ENCODE data around the gene CLIP4.
A peak's percentile ranks its signal among the peaks of the same experiment; 100 is the strongest.

CLIP4 gene

GRCh38 chr2:29222381-29223179, 107.4 kb downstream of the CLIP4 start:
- DNase-seq, result no peak

DNA sequence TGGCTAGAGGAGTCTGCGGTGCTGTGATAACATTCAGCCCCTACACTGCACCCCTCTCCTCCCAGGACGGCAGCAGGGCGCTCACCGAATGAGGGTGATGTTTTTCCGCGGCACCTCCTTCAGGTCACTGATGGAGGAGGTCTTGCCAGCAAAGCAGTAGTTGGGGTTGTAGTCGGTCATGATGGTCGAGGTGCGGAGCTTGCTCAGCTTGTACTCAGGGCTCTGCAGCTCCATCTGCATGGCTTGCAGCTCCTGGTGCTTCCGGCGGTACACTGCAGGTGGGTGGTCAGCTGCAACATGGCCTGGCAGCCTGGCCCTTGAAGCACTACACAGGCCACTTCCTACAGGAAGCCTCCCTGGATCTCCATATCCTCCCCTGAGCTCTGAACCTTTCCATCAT, 108.0 kb downstream of the CLIP4 start:
- no peak for DNase-seq

- DNase-seq, result peak in 2 of 3 experiments; percentile 15 to 73
Measured at GRCh38 chr2:29223851-29224692, 108.9 kb downstream of the CLIP4 start.

DNA sequence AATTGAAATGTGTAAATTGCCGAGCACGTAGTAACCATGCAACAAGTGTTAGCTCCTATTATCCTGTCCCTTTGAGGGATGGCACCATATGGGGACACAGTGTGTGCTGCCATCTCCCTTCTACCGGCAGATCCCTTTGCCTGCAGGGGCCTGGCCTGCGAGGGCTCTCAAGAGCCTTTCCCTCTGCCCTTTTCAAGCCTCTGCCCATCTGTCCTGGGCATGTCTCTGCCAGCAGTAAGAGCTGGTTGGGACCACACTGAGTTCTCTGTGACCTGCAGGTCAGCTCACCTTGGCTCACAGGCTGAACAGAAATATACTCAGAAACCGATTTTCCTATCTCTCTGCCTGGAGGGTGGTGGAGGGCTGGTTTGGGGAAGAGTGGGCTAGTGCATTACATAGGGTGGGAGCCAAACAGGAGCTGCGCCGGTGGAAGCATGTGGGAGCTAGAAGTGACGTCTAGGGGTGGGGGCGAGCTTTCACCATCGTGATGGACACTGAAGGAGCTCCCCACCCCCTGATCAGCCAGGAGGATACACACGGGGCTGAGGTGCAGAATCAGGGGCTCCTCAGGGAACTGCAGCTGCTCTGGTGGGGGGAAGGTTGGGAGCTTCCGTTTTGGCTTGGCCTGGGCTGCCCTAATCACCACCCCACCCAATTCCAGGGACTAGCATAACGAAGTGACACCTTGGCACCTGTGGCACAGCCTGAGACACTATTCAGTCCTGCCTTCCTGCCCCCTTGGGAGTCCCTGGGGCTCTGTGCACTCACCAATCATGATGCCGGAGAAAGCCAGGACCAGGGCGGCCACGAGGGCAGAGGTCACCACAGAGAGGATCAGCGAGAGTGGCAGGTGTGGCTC, 109.7 kb downstream of the CLIP4 start:
- no peak for DNase-seq

- no peak for DNase-seq
Measured at GRCh38 chr2:29225814-29226213, 110.6 kb downstream of the CLIP4 start.

DNA sequence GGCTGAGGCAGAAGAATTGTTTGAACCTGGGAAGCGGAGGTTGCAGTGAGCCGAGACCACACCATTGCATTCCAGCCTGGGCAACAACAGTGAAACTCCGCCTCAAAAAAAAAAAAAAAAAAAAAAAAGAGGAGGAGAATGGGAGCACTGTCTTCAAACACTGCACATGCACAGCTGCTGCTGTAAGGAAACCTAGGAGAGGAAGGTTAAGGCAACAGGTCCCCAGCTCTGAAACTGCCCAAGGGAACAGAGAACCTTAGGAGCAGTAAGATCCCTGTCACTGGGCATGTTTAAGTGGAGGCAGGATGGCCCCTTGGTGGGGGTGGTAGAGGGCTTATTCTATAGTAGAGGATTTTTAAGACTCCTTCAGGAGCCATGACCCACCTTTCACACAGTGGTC, 111.2 kb downstream of the CLIP4 start:
- no peak for DNase-seq

DNA sequence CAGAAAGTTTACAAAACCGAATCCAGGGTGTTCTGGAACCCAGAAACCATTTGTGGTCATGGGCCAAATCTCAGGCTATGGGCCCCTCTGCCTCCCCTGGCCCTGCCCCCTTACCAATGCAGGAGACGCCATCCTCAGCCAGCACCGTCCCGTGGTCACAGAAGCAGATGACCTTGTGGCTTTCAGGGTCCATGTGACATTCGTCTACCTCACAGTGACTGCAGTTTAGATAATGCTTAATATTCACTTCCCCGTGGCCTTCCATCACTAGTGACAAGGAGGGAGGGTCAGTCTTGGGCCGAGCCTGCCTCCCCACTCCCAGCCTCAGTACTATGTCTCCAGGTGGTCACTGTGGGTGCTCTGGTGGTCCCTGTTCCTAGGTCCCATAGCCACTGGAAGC, 111.6 kb downstream of the CLIP4 start:
- no peak for DNase-seq

- DNase-seq, result no peak
Measured at GRCh38 chr2:29227935-29228675, 112.9 kb downstream of the CLIP4 start.

- no peak for DNase-seq
Measured at GRCh38 chr2:29228947-29229346, 113.7 kb downstream of the CLIP4 start.

DNA sequence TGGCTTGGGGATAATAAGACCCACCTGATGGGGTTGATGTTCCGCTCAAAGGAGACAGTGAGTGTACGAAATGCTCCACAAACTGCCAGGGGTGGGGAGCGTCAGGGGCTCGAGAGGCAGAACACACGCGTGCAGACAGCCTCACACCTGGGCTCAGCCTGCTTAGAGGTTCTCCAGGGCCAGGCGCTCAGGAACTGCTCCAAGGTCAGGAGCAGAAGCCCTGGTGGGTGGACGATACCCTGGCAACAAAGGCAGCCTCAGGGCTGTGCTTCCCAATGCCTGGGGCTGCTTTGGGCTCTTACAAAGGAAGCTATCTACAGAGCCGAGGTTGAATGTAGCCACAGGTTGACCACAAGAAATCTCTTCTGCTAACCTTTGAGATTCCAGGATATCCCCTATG, 114.4 kb downstream of the CLIP4 start:
- DNase-seq, result no peak

DNA sequence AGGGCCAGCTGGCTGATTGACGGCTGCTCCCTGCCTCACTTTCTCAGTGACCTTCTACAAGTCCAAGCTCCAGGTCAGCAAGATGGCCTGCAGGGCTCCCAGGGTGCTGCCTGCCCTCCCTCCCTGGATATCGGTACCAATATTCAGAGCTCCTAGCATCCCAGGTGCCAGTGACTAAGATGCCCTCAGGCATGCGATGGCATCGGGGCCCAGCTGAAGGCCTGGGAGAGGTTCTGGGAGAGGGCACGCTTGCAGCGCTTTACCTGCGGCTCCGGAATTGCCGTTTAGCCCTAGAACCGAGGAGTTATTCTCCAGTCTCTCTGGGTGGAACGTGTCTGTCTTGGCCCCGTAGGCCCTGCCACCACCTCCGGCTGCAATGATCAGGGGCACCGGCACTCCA, 116.8 kb downstream of the CLIP4 start:
- DNase-seq, result no peak

DNA sequence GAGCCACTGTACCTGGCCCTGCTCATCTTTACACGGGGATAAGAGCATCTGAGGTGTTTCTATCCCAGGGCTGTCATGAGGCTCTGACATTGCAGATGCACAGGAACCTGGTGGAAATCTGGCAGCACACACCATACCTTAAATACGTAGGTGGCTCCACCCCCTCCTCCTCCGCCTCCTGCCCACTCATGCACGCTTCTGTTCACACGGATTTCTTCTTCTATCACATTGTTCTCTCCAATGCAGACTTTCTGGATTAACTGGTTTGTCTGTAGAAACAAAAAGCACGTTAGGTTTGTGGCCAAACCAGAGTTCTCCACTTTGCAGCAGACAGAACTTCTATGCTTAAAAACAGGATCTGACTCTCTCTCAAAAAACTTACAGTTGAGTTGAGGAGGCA, 118.2 kb downstream of the CLIP4 start:
- DNase-seq, result peak in 1 of 3 experiments; percentile 44

GRCh38 chr2:29235411-29235810, 120.2 kb downstream of the CLIP4 start:
- no peak for DNase-seq

DNA sequence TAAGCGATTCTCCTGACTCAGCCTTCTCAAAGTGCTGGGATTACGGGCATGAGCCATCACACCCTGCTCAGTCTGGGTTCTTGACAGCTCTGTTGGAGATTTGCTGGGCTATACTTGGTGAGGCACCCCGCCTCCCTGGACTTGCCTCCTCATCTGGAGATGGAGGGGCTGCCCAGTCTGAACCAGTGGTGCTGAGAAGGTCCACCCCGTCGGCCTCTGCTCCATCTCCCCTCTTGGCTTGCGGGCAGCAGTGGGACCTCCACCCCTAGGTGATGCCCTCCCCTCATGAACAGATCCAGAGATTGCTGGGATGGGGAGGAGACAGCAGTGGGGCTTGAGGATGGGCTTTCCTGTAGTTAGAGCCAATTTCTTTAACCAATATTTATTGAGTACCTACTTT, 120.9 kb downstream of the CLIP4 start:
- no peak for DNase-seq

GRCh38 chr2:29238497-29238896, 123.3 kb downstream of the CLIP4 start:
- peak in 1 of 3 experiments; percentile 32 for DNase-seq

Data from NCI-H1417 (cell line).